ENCODE measurements around the gene ABHD11. TPM values are rescaled to one million over a fixed set of nuclear protein-coding genes. Genes with fewer than 3 reads are reported as not detected.
A peak's percentile ranks its signal among the peaks of the same experiment; 100 is the strongest.
"Not testable (repeated sequence)": the region's sequence is repeated elsewhere in the genome, so short reads cannot be mapped to it uniquely, and the experiment has no call there.

Gene ABHD11
- total RNA-seq, 1 donor from 2014 or later, result 43.9 TPM

- no peak for DNase-seq (ENCODE audit: extremely low spot score, unreplicated experiment)
- no peaks in the 10 kb centered on the region for H3K9me3 Mint-ChIP-seq
- no peaks in the 10 kb centered on the region for H3K36me3 Mint-ChIP-seq
- peak overlapping the region; percentile 26 for H3K27ac Mint-ChIP-seq
- H3K4me3 Mint-ChIP-seq, result peak overlapping the region; percentile 80
- peaks cover 18% of the 10 kb centered on the region for H3K4me1 Mint-ChIP-seq (ENCODE audit: unreplicated experiment)
- TF ChIP-seq CTCF (conservative IDR thresholded peaks at IDR 0.05), result no peak
- H3K27me3 Mint-ChIP-seq, result peaks cover 5% of the 10 kb centered on the region
These were observed 21.4 kb downstream of the ABHD11 start for GRCh38 chr7:73717025-73717807.

GRCh38 chr7:73716318-73716890, 22.2 kb downstream of the ABHD11 start:
- Mint-ChIP-seq H3K36me3 (no peaks in the 10 kb centered on the region), H3K9me3 (no peaks in the 10 kb centered on the region), H3K4me3 (peak overlapping the region; percentile 75), H3K27ac (peak overlapping the region; percentile 80), H3K4me1 (ENCODE audit: unreplicated experiment) (peaks cover 18% of the 10 kb centered on the region), H3K27me3 (peaks cover 5% of the 10 kb centered on the region)
- no peak for DNase-seq (ENCODE audit: extremely low spot score, unreplicated experiment)
- TF ChIP-seq CTCF (conservative IDR thresholded peaks at IDR 0.05), result no peak

- peaks cover 18% of the 10 kb centered on the region for H3K4me1 Mint-ChIP-seq (ENCODE audit: unreplicated experiment)
- DNase-seq (ENCODE audit: extremely low spot score, unreplicated experiment), result no peak
These were observed 22.8 kb downstream of the ABHD11 start for GRCh38 chr7:73715648-73716317.

GRCh38 chr7:73713319-73713718, 25.3 kb downstream of the ABHD11 start:
- H3K9me3 Mint-ChIP-seq; H3K36me3 Mint-ChIP-seq; H3K27ac Mint-ChIP-seq; H3K4me3 Mint-ChIP-seq; DNase-seq (ENCODE audit: extremely low spot score, unreplicated experiment); H3K27me3 Mint-ChIP-seq: not testable (repeated sequence)
- peaks cover 18% of the 10 kb centered on the region for H3K4me1 Mint-ChIP-seq (ENCODE audit: unreplicated experiment)

More at GRCh38 chr7:73715648-73716317, 22.8 kb downstream of the ABHD11 start:
- no peaks in the 10 kb centered on the region for H3K9me3 Mint-ChIP-seq
- H3K4me3 Mint-ChIP-seq, result peak overlapping the region; percentile 75
- H3K27ac Mint-ChIP-seq, result peak overlapping the region; percentile 80
- no peaks in the 10 kb centered on the region for H3K36me3 Mint-ChIP-seq
- peaks cover 5% of the 10 kb centered on the region for H3K27me3 Mint-ChIP-seq
- no peak for TF ChIP-seq CTCF (conservative IDR thresholded peaks at IDR 0.05)

- H3K4me1 Mint-ChIP-seq (ENCODE audit: unreplicated experiment), result peaks cover 14% of the 10 kb centered on the region
- no peak for DNase-seq (ENCODE audit: extremely low spot score, unreplicated experiment)
These were observed 25.8 kb downstream of the ABHD11 start for GRCh38 chr7:73712773-73713172.

More at GRCh38 chr7:73712773-73713172, 25.8 kb downstream of the ABHD11 start:
- Mint-ChIP-seq H3K27me3 (no peaks in the 10 kb centered on the region), H3K4me3 (no peak overlapping the region), H3K27ac (no peak overlapping the region), H3K9me3 (no peaks in the 10 kb centered on the region), H3K36me3 (no peaks in the 10 kb centered on the region)
- TF ChIP-seq CTCF (conservative IDR thresholded peaks at IDR 0.05), result no peak

Measured in type B pancreatic cell (in vitro differentiated cells).